ENCODE data around the gene COL4A2. TPM values are rescaled to one million over a fixed set of nuclear protein-coding genes. Genes with fewer than 3 reads are reported as not detected.
A peak's percentile ranks its signal among the peaks of the same experiment; 100 is the strongest.

Gene COL4A2
- total RNA-seq, 4 donors from 2014 or later = 97.6 to 193 (median 131) TPM

- intact Hi-C loops (cut with DNase I) = loop anchor here (10.0 kb wide), 1 partner anchor 219 kb away; no protein-coding TSS in a partner anchor
- TF ChIP-seq CTCF (IDR thresholded peaks at IDR 0.05) (peak in 5 of 6 experiments; percentile 17 to 72 (median 50)), POLR2A (IDR thresholded peaks at IDR 0.05) (no peak)
- Histone ChIP-seq H3K9me3 (no peaks in the 10 kb centered on the region), H3K4me1 (peaks cover 3 to 4% of the 10 kb centered on the region in 2 donors), H3K4me3 (replicated peaks in 1 of 3) (no peak overlapping the region), H3K27ac (peak overlapping the region in 1 of 3 donors; percentile 12), H3K36me3 (peaks cover 22 to 24% of the 10 kb centered on the region in 2 donors), H3K27me3 (no peaks in the 10 kb centered on the region)
- 58 to 75% methylated on average over 5 to 7 of the region's 7 CpGs for WGBS, 2 donors
- DNase-seq = peak; percentile 60 to 62
Observed at GRCh38 chr13:110444226-110444653, 137.2 kb downstream of the COL4A2 start.

- WGBS, 2 donors = 87 to 89% methylated on average over 7 of the region's 7 CpGs
- no peak overlapping the region for H3K27ac ChIP-seq
- TF ChIP-seq CTCF (IDR thresholded peaks at IDR 0.05) (no peak), POLR2A (IDR thresholded peaks at IDR 0.05) (no peak)
- peaks cover 24 to 26% of the 10 kb centered on the region in 2 donors for H3K36me3 ChIP-seq
- no peaks in the 10 kb centered on the region for H3K9me3 ChIP-seq
- intact Hi-C loops (cut with DNase I) = loop anchor here (10.0 kb wide), 1 partner anchor 220 kb away; no protein-coding TSS in a partner anchor
- no peak for DNase-seq
- H3K4me1 ChIP-seq = peaks cover 3 to 4% of the 10 kb centered on the region in 2 donors
- H3K4me3 ChIP-seq (replicated peaks in 1 of 3) = no peak overlapping the region
- H3K27me3 ChIP-seq = no peaks in the 10 kb centered on the region
Observed at GRCh38 chr13:110445183-110445582, 138.1 kb downstream of the COL4A2 start.

- intact Hi-C loops (cut with DNase I) = loop anchor here (10.0 kb wide), 1 partner anchor 221 kb away; no protein-coding TSS in a partner anchor
- Histone ChIP-seq H3K27ac (no peak overlapping the region), H3K27me3 (no peaks in the 10 kb centered on the region), H3K4me3 (replicated peaks in 1 of 3) (no peak overlapping the region), H3K36me3 (peaks cover 24% of the 10 kb centered on the region in 2 donors), H3K4me1 (peaks cover 3 to 4% of the 10 kb centered on the region in 2 donors), H3K9me3 (no peaks in the 10 kb centered on the region)
- WGBS, 2 donors = 91 to 95% methylated on average over 25 of the region's 25 CpGs
- TF ChIP-seq CTCF (IDR thresholded peaks at IDR 0.05) (no peak), POLR2A (IDR thresholded peaks at IDR 0.05) (no peak)
- no peak for DNase-seq
Observed at GRCh38 chr13:110445722-110446574, 138.9 kb downstream of the COL4A2 start.

- Histone ChIP-seq H3K9me3 (no peaks in the 10 kb centered on the region), H3K36me3 (peaks cover 24 to 25% of the 10 kb centered on the region in 2 donors), H3K4me1 (peaks cover 3 to 4% of the 10 kb centered on the region in 2 donors), H3K27me3 (no peaks in the 10 kb centered on the region), H3K27ac (no peak overlapping the region), H3K4me3 (replicated peaks in 1 of 3) (no peak overlapping the region)
- DNase-seq = no peak
- TF ChIP-seq POLR2A (IDR thresholded peaks at IDR 0.05) = no peak
- TF ChIP-seq CTCF (IDR thresholded peaks at IDR 0.05) = no peak
- WGBS, 2 donors = 65 to 67% methylated on average over 4 of the region's 4 CpGs
- intact Hi-C loops (cut with DNase I) = loop anchor here (10.0 kb wide), 1 partner anchor 222 kb away; no protein-coding TSS in a partner anchor
Observed at GRCh38 chr13:110446575-110446890, 139.4 kb downstream of the COL4A2 start.

GRCh38 chr13:110447058-110447511, 140.0 kb downstream of the COL4A2 start:
- Histone ChIP-seq H3K4me3 (replicated peaks in 1 of 3) (no peak overlapping the region), H3K4me1 (peaks cover 3 to 4% of the 10 kb centered on the region in 2 donors), H3K36me3 (peaks cover 24 to 25% of the 10 kb centered on the region in 2 donors), H3K9me3 (no peaks in the 10 kb centered on the region), H3K27ac (no peak overlapping the region), H3K27me3 (no peaks in the 10 kb centered on the region)
- DNase-seq = no peak
- TF ChIP-seq POLR2A (IDR thresholded peaks at IDR 0.05) = no peak
- no peak for TF ChIP-seq CTCF (IDR thresholded peaks at IDR 0.05)
- intact Hi-C loops (cut with DNase I) = loop anchor here (10.0 kb wide), 1 partner anchor 222 kb away; no protein-coding TSS in a partner anchor
- WGBS, 2 donors = 87 to 93% methylated on average over 12 of the region's 12 CpGs
